Measurements from ENCODE around the gene SREK1. TPM values are rescaled to one million over a fixed set of nuclear protein-coding genes. Genes with fewer than 3 reads are reported as not detected.

The SREK1 gene
- total and polyA plus RNA-seq, 12 donors, result 12.6 to 59.8 (median 26.9) TPM

DNA sequence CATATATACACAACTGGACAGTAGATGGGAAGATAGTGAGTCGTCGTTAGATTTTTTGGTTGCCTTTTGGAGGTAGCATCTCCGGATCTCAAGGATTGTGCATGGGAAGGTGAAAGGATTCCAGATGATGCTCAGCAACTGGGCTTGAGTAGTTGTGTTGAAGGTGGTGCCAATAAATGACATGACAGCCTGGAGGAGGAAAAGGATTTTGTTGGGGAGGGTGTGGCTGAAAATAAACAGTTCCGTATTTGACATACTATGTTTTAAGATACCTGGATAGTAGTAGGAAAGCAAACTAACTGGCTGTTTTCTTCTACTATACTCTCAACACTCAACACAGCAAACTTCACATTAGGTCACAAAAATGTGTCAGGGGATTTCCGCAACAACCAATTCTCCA is 62.4 kb downstream of the SREK1 start:
- ATAC-seq, result no peak
- Histone ChIP-seq H3K4me1 (no peaks in the 10 kb centered on the region), H3K4me3 (no peak overlapping the region), H3K36me3 (no peaks in the 10 kb centered on the region), H3K9me3 (no peaks in the 10 kb centered on the region), H3K27me3 (no peaks in the 10 kb centered on the region), H3K27ac (no peak overlapping the region)
- intact Hi-C loops (cut with DNase I), result no loop called here
- DNase-seq, result no peak
- TF ChIP-seq, protein P1, sequence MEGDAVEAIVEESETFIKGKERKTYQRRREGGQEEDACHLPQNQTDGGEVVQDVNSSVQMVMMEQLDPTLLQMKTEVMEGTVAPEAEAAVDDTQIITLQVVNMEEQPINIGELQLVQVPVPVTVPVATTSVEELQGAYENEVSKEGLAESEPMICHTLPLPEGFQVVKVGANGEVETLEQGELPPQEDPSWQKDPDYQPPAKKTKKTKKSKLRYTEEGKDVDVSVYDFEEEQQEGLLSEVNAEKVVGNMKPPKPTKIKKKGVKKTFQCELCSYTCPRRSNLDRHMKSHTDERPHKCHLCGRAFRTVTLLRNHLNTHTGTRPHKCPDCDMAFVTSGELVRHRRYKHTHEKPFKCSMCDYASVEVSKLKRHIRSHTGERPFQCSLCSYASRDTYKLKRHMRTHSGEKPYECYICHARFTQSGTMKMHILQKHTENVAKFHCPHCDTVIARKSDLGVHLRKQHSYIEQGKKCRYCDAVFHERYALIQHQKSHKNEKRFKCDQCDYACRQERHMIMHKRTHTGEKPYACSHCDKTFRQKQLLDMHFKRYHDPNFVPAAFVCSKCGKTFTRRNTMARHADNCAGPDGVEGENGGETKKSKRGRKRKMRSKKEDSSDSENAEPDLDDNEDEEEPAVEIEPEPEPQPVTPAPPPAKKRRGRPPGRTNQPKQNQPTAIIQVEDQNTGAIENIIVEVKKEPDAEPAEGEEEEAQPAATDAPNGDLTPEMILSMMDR (IDR thresholded peaks at IDR 0.05), result no peak
- WGBS, 2 donors, result 95 to 96% methylated on average over 5 of the region's 5 CpGs

DNA sequence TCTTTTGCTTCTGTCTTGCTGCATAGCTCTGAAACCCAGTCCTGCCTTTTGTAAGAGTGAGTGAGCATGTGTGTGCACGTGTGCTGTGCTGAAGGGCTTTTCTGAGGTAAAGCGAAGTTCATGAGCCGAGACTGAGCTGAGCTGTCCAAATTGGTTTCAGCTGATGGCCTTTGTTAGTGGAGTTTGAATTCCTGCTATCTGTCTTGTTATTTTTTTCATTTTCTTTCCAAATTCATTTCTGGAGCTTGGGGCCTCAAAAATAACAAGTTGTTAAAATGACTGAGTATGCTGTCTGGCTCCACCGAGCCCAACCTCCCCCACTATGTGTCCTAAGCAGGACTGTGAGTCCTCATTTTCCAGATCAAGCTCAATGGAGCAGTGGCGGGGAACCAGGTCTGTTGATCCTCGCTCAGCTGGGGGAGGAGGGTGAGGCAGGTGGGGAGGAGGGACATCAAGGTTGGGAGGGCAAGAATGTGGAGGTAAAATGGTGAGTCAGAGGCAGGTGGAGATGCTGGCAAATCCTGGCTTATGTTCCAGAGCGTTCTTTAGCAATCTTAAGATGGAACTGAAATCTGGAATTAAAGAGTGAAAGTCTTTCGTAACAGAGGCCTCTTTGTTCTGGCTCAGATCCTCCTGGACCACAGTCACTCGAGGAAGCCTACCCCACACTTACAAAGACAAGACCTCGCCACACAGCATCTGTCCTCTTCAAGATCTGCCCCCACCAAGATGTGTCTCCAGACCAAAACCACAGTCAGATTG is 63.9 kb downstream of the SREK1 start:
- Histone ChIP-seq H3K27me3 (no peaks in the 10 kb centered on the region), H3K4me3 (no peak overlapping the region), H3K36me3 (no peaks in the 10 kb centered on the region), H3K27ac (no peak overlapping the region), H3K9me3 (no peaks in the 10 kb centered on the region), H3K4me1 (no peaks in the 10 kb centered on the region)
- WGBS, 2 donors, result 80 to 82% methylated on average over 10 of the region's 10 CpGs
- intact Hi-C loops (cut with DNase I), result no loop called here
- ATAC-seq (peak in 1 of 8 donors; percentile 37), DNase-seq (no peak)
- TF ChIP-seq, protein P1 (IDR thresholded peaks at IDR 0.05), result no peak

- no peaks in the 10 kb centered on the region for H3K4me1 ChIP-seq
- 89 to 90% methylated on average over 4 of the region's 4 CpGs for WGBS, 2 donors
- no peak overlapping the region for H3K4me3 ChIP-seq
- no peak for DNase-seq
- H3K36me3 ChIP-seq, result no peaks in the 10 kb centered on the region
- H3K27ac ChIP-seq, result no peak overlapping the region
- H3K27me3 ChIP-seq, result no peaks in the 10 kb centered on the region
- TF ChIP-seq, protein P1 (IDR thresholded peaks at IDR 0.05), result no peak
- H3K9me3 ChIP-seq, result no peaks in the 10 kb centered on the region
- intact Hi-C loops (cut with DNase I), result no loop called here
- no peak for ATAC-seq
These were observed 65.2 kb downstream of the SREK1 start for GRCh38 chr5:66209350-66209749.

DNA sequence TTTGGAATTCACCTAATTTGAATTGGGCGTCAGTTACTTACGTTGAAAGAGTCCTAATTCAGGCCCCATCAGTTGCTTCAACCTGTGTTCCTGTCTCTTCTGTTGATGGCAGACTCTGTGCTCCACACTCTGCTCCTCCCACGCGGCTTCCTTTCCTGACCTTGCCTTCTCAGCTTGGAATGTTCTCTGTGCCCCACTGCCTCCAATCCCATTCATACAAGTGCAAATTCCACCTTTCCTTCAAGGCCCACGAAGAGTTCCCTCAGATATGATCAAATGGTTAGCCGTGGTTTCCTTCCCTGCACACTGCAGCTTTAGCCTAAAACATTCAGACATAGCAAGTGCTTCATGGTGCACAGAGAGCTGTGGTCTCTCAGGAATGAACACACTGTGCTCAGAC is 65.7 kb downstream of the SREK1 start:
- Histone ChIP-seq H3K9me3 (no peaks in the 10 kb centered on the region), H3K36me3 (no peaks in the 10 kb centered on the region), H3K27ac (no peak overlapping the region), H3K4me3 (no peak overlapping the region), H3K4me1 (no peaks in the 10 kb centered on the region), H3K27me3 (no peaks in the 10 kb centered on the region)
- 82 to 91% methylated on average over 6 of the region's 6 CpGs for WGBS, 2 donors
- ATAC-seq (no peak), DNase-seq (no peak)
- intact Hi-C loops (cut with DNase I), result no loop called here
- TF ChIP-seq, protein P1 (IDR thresholded peaks at IDR 0.05), result no peak

All from heart right ventricle (tissue), 16 donors.